Muscle layer of colon (tissue), 2 donors: ENCODE results near the gene TLE5.

ENCODE experiments used
- H3K27ac ChIP-seq: one replicate; pipeline ENCODE4 v1.7.0; 2013; ENCODE audit warnings: low read depth, mild to moderate bottlenecking, low read length, moderate library complexity
- H3K27me3 ChIP-seq, 2 donors: one replicate each; pipeline ENCODE4 v1.7.0; 2013; ENCODE audit warnings: low read length in 2 of 2, mild to moderate bottlenecking in 2 of 2; ENCODE audit not compliant: insufficient read depth in 2 of 2, control insufficient read depth in 1 of 2
- H3K36me3 ChIP-seq: one replicate; pipeline ENCODE4 v1.7.0; 2013; ENCODE audit warnings: mild to moderate bottlenecking, low read length; ENCODE audit not compliant: insufficient read depth
- H3K4me1 ChIP-seq: one replicate; pipeline ENCODE4 v1.7.0; 2013; ENCODE audit warnings: mild to moderate bottlenecking, low read length; ENCODE audit not compliant: insufficient read depth
- H3K4me3 ChIP-seq, 2 donors: one replicate each; pipeline ENCODE4 v1.7.0; 2013; ENCODE audit warnings: low read length in 2 of 2, low read depth in 1 of 2, mild to moderate bottlenecking in 1 of 2, moderate library complexity in 1 of 2
- H3K9ac ChIP-seq: one replicate; pipeline ENCODE4 v1.7.0; 2013; ENCODE audit warnings: low read length
- H3K9me3 ChIP-seq: one replicate; pipeline ENCODE4 v1.7.0; 2013; ENCODE audit warnings: mild to moderate bottlenecking, low read length
- donor health status: abdominal sarcoma.
- donor health status: Adenocarcinoma of cecum.

The TLE5 gene

DNA sequence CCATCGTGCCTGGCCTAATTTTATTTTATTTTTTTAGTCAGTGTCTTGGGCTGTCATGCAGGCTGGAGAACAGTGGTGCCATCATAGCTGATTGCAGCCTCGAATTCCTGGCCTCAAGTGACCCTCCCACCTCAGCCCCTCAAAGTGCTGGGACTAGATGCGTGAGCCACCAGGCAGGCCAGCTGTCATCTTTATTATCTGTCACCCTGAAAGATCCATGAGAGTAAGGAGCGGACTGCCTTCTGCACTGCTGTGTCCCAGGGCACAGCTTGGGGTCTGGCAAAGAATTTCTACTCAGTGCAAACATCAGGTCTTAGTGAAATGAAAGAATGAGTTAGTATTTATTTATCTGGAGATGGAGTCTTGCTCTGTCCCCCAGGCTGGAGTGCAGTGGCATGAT, 9.5 kb upstream of the TLE5 start:
- no peaks in the 10 kb centered on the region for H3K36me3 ChIP-seq
- H3K27me3 ChIP-seq, result no peaks in the 10 kb centered on the region
- H3K4me3 ChIP-seq, result no peak overlapping the region
- no peaks in the 10 kb centered on the region for H3K9me3 ChIP-seq
- H3K27ac ChIP-seq, result no peak overlapping the region
- peaks cover 10% of the 10 kb centered on the region for H3K4me1 ChIP-seq
- no peak overlapping the region for H3K9ac ChIP-seq

DNA sequence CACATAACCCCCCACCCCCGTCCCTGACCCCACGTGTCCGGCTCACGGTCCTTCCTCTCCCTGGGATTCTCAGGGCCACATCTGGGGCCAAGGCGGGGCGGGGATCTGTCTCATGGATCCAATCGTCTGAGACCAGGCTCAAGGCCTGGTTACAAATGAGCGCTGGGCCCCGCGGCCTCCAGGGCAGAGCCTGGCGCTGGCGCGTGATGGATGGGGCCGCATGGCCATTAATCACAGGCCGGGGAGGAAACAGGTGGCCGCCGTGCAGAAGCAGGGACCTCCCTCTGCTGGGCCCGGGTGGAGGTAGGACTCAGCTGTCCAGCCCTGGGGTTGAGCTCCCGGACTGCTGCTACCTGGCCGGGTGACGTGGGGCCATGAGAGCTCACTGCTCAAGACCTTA, 5.8 kb upstream of the TLE5 start:
- no peak overlapping the region for H3K4me3 ChIP-seq
- H3K36me3 ChIP-seq, result no peaks in the 10 kb centered on the region
- no peaks in the 10 kb centered on the region for H3K9me3 ChIP-seq
- peaks cover 2% of the 10 kb centered on the region for H3K4me1 ChIP-seq
- H3K27ac ChIP-seq, result no peak overlapping the region
- H3K9ac ChIP-seq, result no peak overlapping the region
- H3K27me3 ChIP-seq, result no peaks in the 10 kb centered on the region

- Histone ChIP-seq H3K4me3 (no peak overlapping the region), H3K4me1 (peaks cover 5% of the 10 kb centered on the region), H3K36me3 (no peaks in the 10 kb centered on the region), H3K27me3 (no peaks in the 10 kb centered on the region), H3K9ac (no peak overlapping the region), H3K9me3 (no peaks in the 10 kb centered on the region), H3K27ac (no peak overlapping the region)
These were observed 5.3 kb upstream of the TLE5 start for GRCh38 chr19:3067563-3067962.

GRCh38 chr19:3066482-3067049, 4.3 kb upstream of the TLE5 start:
- no peaks in the 10 kb centered on the region for H3K9me3 ChIP-seq
- no peaks in the 10 kb centered on the region for H3K36me3 ChIP-seq
- H3K4me3 ChIP-seq, result no peak overlapping the region
- H3K9ac ChIP-seq, result no peak overlapping the region
- no peak overlapping the region for H3K27ac ChIP-seq
- peaks cover 5% of the 10 kb centered on the region for H3K4me1 ChIP-seq
- no peaks in the 10 kb centered on the region for H3K27me3 ChIP-seq

- Histone ChIP-seq H3K36me3 (peaks cover under 1% of the 10 kb centered on the region), H3K9me3 (no peaks in the 10 kb centered on the region), H3K9ac (no peak overlapping the region), H3K27me3 (no peaks in the 10 kb centered on the region), H3K4me1 (peaks cover 5% of the 10 kb centered on the region), H3K27ac (no peak overlapping the region), H3K4me3 (no peak overlapping the region)
These were observed 3.5 kb upstream of the TLE5 start for GRCh38 chr19:3065675-3066357.

GRCh38 chr19:3064011-3064330, 1.7 kb upstream of the TLE5 start:
- no peak overlapping the region for H3K4me3 ChIP-seq
- no peaks in the 10 kb centered on the region for H3K27me3 ChIP-seq
- H3K9me3 ChIP-seq, result no peaks in the 10 kb centered on the region
- H3K27ac ChIP-seq, result no peak overlapping the region
- peaks cover 17% of the 10 kb centered on the region for H3K36me3 ChIP-seq
- no peak overlapping the region for H3K9ac ChIP-seq
- H3K4me1 ChIP-seq, result peaks cover 21% of the 10 kb centered on the region

DNA sequence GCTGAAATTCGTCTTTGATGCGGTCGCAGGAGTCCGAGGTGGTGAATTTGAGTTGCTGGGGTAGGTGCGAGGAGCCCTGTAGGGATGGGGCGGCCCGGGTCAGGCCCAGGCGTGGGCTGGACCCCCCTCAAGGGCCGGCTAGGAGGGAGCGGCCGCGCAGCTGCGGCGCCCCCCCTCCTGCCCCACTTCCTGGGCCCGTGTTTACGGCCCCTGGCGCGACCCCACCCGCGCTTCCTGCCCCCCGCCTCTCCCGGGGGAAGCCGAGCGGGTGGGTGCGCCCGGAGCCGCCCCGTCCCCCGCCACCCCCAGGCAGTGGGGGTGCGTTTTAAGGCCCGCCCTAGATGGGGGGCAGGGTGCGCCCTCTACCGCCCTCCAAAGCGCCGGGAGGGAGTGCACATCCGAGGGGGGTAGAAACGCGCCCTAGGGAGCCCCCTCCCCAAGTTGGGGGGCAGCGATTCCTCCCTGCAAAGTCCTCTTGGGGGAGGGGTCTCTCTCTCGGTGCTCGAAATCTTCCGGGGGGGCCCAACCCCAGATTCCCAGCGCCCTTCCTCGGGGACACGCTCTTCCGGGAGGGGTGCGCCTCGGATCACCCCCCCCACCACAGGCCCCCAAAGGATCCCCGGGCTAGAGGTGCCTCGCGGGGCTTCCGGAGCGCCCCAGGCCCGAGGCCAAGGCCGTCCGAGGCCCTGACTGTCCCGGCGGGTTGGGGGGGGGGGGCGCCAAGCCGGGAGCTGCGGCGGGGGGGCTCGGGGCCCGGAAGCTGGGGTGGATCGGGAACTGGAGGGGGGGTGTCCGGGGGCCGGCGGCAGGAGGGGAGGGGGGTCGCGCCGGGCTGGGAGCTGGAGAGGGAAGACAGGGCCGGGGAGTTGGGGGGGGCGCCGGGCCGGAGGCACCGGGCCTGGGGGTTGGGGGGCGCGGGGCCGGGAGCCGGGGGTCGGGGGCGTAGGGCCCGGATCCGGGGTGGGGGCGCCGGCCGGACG, 823 bp downstream of the TLE5 start:
- Histone ChIP-seq H3K27ac (peak overlapping the region; percentile 95), H3K4me1 (peaks cover 46% of the 10 kb centered on the region), H3K4me3 (peak overlapping the region; percentile 79 to 92), H3K9ac (peak overlapping the region; percentile 68), H3K36me3 (peaks cover 36% of the 10 kb centered on the region), H3K27me3 (no peaks in the 10 kb centered on the region), H3K9me3 (no peaks in the 10 kb centered on the region)

GRCh38 chr19:3060857-3061181, 1.5 kb downstream of the TLE5 start:
- Histone ChIP-seq H3K27ac (peak overlapping the region; percentile 95), H3K4me1 (peaks cover 47% of the 10 kb centered on the region), H3K27me3 (no peaks in the 10 kb centered on the region)

GRCh38 chr19:3059653-3060052, 2.6 kb downstream of the TLE5 start:
- H3K4me1 ChIP-seq, result peaks cover 59% of the 10 kb centered on the region
- no peak overlapping the region for H3K27ac ChIP-seq
- no peak overlapping the region for H3K9ac ChIP-seq
- H3K9me3 ChIP-seq, result no peaks in the 10 kb centered on the region
- H3K36me3 ChIP-seq, result peaks cover 49% of the 10 kb centered on the region
- no peak overlapping the region for H3K4me3 ChIP-seq
- H3K27me3 ChIP-seq, result no peaks in the 10 kb centered on the region

More at GRCh38 chr19:3060857-3061181, 1.5 kb downstream of the TLE5 start:
- peak overlapping the region; percentile 79 to 92 for H3K4me3 ChIP-seq
- H3K9me3 ChIP-seq, result no peaks in the 10 kb centered on the region
- H3K36me3 ChIP-seq, result peaks cover 38% of the 10 kb centered on the region
- H3K9ac ChIP-seq, result peak overlapping the region; percentile 68

GRCh38 chr19:3058821-3059314, 3.4 kb downstream of the TLE5 start:
- peaks cover 56% of the 10 kb centered on the region for H3K36me3 ChIP-seq
- H3K27me3 ChIP-seq, result no peaks in the 10 kb centered on the region
- no peak overlapping the region for H3K4me3 ChIP-seq
- H3K27ac ChIP-seq, result peak overlapping the region; percentile 70
- no peaks in the 10 kb centered on the region for H3K9me3 ChIP-seq
- no peak overlapping the region for H3K9ac ChIP-seq
- H3K4me1 ChIP-seq, result peaks cover 59% of the 10 kb centered on the region

GRCh38 chr19:3058009-3058820, 4.1 kb downstream of the TLE5 start:
- Histone ChIP-seq H3K4me3 (no peak overlapping the region), H3K27me3 (no peaks in the 10 kb centered on the region), H3K4me1 (peaks cover 58% of the 10 kb centered on the region), H3K27ac (peak overlapping the region; percentile 70), H3K36me3 (peaks cover 56% of the 10 kb centered on the region), H3K9ac (peak overlapping the region; percentile 35), H3K9me3 (no peaks in the 10 kb centered on the region)
